Measurements from ENCODE around the gene ATPAF1. TPM values are rescaled to one million over a fixed set of nuclear protein-coding genes. Genes with fewer than 3 reads are reported as not detected.
A peak's percentile ranks its signal among the peaks of the same experiment; 100 is the strongest.

The ATPAF1 gene
- total and polyA plus RNA-seq, 5 experiments from 2014 or later = 27.8 to 68.0 (median 66.4) TPM

- DNase-seq (no peak), ATAC-seq (no peak)
- Mint-ChIP-seq H3K36me3 (peaks cover 4 to 61% (median 19%) of the 10 kb centered on the region in 3 donors), H3K27me3 (no peaks in the 10 kb centered on the region), H3K4me3 (no peak overlapping the region), H3K27ac (no peak overlapping the region), H3K9me3 (no peaks in the 10 kb centered on the region), H3K4me1 (peaks cover 0 to 8% (median 0%) of the 10 kb centered on the region in 4 donors)
- POLR2A ChIA-PET = no interaction called here
Observed at GRCh38 chr1:46643368-46643775, 24.8 kb downstream of the ATPAF1 start.

DNA sequence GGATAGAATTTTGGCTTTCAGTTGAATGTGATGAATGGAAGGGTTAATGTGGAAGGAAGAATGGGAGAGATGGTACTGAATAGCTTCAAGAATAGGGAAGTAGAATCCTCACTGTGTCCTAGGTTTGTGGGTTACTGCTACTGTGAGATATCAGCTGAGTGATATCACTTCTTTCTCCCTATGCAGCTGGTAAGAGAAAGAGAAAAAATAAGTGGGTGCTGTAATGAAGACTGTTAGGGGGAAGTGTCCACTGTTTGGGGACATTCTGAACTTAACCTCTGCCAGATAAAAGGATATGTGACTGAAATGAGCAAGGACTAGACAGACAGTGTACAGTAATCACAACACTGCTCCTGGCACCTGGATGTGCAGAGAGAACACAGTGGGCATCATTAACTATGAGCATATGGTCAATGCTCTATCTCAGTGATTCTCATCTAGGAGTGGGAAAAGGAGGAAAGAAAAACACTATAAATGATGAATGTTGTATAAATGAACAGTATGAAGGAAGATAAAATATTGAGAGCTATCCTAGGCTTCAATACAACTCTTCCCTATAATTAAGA is 26.0 kb downstream of the ATPAF1 start:
- Mint-ChIP-seq H3K4me1 (peaks cover 0 to 8% (median 0%) of the 10 kb centered on the region in 4 donors), H3K36me3 (peaks cover 0 to 60% (median 14%) of the 10 kb centered on the region in 3 donors), H3K9me3 (no peaks in the 10 kb centered on the region), H3K27me3 (no peaks in the 10 kb centered on the region), H3K4me3 (no peak overlapping the region), H3K27ac (peak overlapping the region in 1 of 10 donors; percentile 39)
- ATAC-seq (no peak), DNase-seq (no peak)
- POLR2A ChIA-PET = no interaction called here

GRCh38 chr1:46639547-46639946 is 28.6 kb downstream of the ATPAF1 start:
- no peaks in the 10 kb centered on the region for H3K27me3 Mint-ChIP-seq
- H3K9me3 Mint-ChIP-seq = no peaks in the 10 kb centered on the region
- DNase-seq (no peak), ATAC-seq (no peak)
- H3K27ac Mint-ChIP-seq = peak overlapping the region in 1 of 10 donors; percentile 10
- no peak overlapping the region for H3K4me3 Mint-ChIP-seq
- POLR2A ChIA-PET = no interaction called here
- peaks cover 0 to 67% (median 17%) of the 10 kb centered on the region in 3 donors for H3K36me3 Mint-ChIP-seq
- peaks cover 0 to 8% (median 0%) of the 10 kb centered on the region in 4 donors for H3K4me1 Mint-ChIP-seq

DNA sequence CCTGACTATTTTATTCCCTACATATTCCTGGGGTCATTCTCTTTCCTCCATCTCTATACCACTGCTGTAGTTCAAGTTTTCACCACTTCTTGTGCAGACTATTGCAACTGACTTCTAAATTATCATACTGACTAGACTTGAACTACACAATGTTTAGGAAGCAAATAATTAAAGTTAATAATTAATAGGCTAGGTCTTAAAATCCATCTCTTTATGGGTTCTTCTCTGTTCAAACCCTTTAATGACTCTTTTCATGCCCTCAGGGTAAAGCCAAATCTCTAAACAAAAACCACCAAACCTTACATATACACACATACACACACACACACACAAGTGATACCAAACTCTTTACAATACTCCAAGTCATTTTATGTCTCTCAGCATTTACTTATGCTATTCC is 29.2 kb downstream of the ATPAF1 start:
- peaks cover 0 to 8% (median 0%) of the 10 kb centered on the region in 4 donors for H3K4me1 Mint-ChIP-seq
- no peaks in the 10 kb centered on the region for H3K27me3 Mint-ChIP-seq
- POLR2A ChIA-PET = no interaction called here
- H3K36me3 Mint-ChIP-seq = peaks cover 0 to 73% (median 23%) of the 10 kb centered on the region in 3 donors
- no peak overlapping the region for H3K4me3 Mint-ChIP-seq
- DNase-seq (no peak), ATAC-seq (no peak)
- H3K27ac Mint-ChIP-seq = peak overlapping the region in 2 of 10 donors; percentile 10 to 41
- no peaks in the 10 kb centered on the region for H3K9me3 Mint-ChIP-seq

- POLR2A ChIA-PET = interaction anchor here (0.6 kb wide), 1 partner anchor 18 kb away, joined by 3 read pairs; no protein-coding TSS in a partner anchor
- no peak for DNase-seq
- H3K9me3 Mint-ChIP-seq = no peaks in the 10 kb centered on the region
- H3K27me3 Mint-ChIP-seq = no peaks in the 10 kb centered on the region
- H3K4me1 Mint-ChIP-seq = peaks cover 0 to 8% (median 0%) of the 10 kb centered on the region in 4 donors
- H3K27ac Mint-ChIP-seq = peak overlapping the region in 3 of 10 donors; percentile 6 to 62 (median 37)
- H3K4me3 Mint-ChIP-seq = no peak overlapping the region
- peaks cover 0 to 74% (median 21%) of the 10 kb centered on the region in 3 donors for H3K36me3 Mint-ChIP-seq
- ATAC-seq = no peak
Observed at GRCh38 chr1:46637444-46638083, 30.6 kb downstream of the ATPAF1 start.

DNA sequence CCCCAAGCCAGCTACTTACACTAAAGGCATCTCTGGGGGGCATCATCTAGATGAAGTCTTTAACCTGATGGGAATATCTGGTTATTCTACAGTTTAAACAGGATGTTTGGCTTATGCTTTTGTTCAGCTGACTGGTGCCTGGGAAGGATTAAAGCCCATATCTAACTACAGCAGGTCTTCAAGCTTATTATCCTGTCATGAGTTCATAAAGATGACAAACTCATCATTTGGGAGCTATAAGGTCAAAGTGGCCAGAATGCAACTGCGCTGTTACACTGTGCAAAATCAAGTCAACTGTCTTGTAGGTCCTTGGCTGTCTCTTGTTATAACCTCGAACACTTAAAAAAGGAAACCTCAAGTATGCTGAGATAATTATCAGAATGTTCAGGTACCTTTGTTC is 33.0 kb downstream of the ATPAF1 start:
- POLR2A ChIA-PET = no interaction called here
- H3K4me1 Mint-ChIP-seq = peaks cover 0 to 2% (median 0%) of the 10 kb centered on the region in 4 donors
- no peaks in the 10 kb centered on the region for H3K9me3 Mint-ChIP-seq
- H3K4me3 Mint-ChIP-seq = no peak overlapping the region
- DNase-seq = no peak
- H3K36me3 Mint-ChIP-seq = peaks cover 0 to 70% (median 20%) of the 10 kb centered on the region in 3 donors
- H3K27ac Mint-ChIP-seq = peak overlapping the region in 1 of 10 donors; percentile 65
- ATAC-seq = no peak
- H3K27me3 Mint-ChIP-seq = no peaks in the 10 kb centered on the region

- POLR2A ChIA-PET = interaction anchor here (1.3 kb wide), 1 partner anchor 27 kb away, joined by 4 read pairs; no protein-coding TSS in a partner anchor
- ATAC-seq (no peak), DNase-seq (no peak)
- peaks cover 0 to 1% (median 0%) of the 10 kb centered on the region in 4 donors for H3K4me1 Mint-ChIP-seq
- H3K9me3 Mint-ChIP-seq = no peaks in the 10 kb centered on the region
- H3K4me3 Mint-ChIP-seq = no peak overlapping the region
- H3K36me3 Mint-ChIP-seq = peaks cover 0 to 49% (median 20%) of the 10 kb centered on the region in 3 donors
- H3K27ac Mint-ChIP-seq = no peak overlapping the region
- H3K27me3 Mint-ChIP-seq = no peaks in the 10 kb centered on the region
Observed at GRCh38 chr1:46630719-46631118, 37.4 kb downstream of the ATPAF1 start.

DNA sequence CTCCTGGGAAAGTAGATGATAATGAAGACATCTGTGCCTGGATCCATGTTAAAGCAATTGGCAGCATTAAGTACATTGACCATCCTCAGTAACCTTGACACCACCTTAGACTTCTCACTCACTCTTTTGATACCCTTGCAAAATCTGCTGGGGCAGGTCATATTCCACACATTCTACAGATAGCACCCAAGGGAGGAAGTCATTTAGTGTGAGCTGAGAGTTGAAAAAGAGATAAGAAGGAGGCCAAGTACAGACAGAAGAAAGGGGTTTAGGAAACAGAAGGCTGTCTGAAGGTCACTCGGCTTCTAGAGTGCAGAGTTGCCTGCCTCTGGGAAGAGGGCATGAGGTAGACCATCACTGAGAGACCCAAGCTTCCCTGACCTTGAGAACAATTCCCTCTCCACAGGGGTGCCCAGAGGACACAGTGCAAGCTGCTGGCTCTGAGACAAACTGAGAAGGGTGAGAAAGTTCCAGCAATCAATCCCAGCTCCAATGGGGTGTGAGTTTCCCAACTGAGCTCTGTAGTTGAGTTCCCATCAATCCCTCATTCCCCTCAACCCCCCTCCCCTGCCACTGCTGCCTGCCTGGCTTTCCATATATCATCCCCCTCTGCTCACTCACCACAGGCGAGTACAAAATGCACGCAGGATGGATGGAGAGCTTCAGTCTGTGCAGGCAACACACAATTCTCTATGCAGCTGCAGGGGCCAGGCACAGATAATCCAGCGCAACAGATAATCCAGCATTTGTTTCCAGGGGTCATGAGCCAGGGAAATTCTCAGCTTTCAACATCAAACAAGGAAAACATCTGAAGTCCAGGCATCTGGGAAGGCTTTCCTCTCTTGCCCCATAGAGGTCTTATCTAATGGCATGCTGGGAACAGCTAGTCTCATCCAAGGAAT is 44.2 kb downstream of the ATPAF1 start:
- H3K9me3 Mint-ChIP-seq = no peaks in the 10 kb centered on the region
- H3K27ac Mint-ChIP-seq = no peak overlapping the region

GRCh38 chr1:46622344-46622743 is 45.8 kb downstream of the ATPAF1 start:
- H3K4me1 Mint-ChIP-seq = peaks cover 2 to 20% (median 3%) of the 10 kb centered on the region in 4 donors
- POLR2A ChIA-PET = no interaction called here
- H3K36me3 Mint-ChIP-seq = no peaks in the 10 kb centered on the region
- DNase-seq (no peak), ATAC-seq (no peak)
- no peak overlapping the region for H3K4me3 Mint-ChIP-seq
- no peaks in the 10 kb centered on the region for H3K9me3 Mint-ChIP-seq
- H3K27ac Mint-ChIP-seq = no peak overlapping the region
- no peaks in the 10 kb centered on the region for H3K27me3 Mint-ChIP-seq

More for the DNA sequence above, 44.2 kb downstream of the ATPAF1 start:
- ATAC-seq (no peak), DNase-seq (no peak)
- H3K4me3 Mint-ChIP-seq = no peak overlapping the region
- POLR2A ChIA-PET = no interaction called here
- peaks cover 0 to 7% (median under 1%) of the 10 kb centered on the region in 4 donors for H3K4me1 Mint-ChIP-seq
- H3K36me3 Mint-ChIP-seq = peaks cover 0 to 5% (median 0%) of the 10 kb centered on the region in 3 donors
- H3K27me3 Mint-ChIP-seq = no peaks in the 10 kb centered on the region

DNA sequence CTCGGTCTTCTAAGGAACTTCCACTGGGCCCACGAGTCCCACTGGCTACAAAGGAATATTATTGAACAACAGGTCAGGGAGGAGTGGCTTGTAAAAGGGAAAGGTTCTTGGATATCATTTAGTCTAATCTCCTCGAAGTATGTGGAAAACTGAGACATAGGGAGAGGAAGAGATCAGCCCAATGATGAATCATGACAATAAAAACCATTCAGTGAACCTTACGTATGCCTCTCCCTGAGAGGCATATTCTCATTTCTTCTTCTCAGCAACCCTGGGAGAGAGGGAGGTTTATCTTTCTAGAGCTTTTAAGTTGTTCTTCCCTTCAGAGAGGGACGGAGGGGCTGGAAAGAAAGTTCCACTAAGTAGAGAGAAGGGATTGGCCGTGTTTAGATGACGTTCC is 46.2 kb downstream of the ATPAF1 start:
- Mint-ChIP-seq H3K27me3 (no peaks in the 10 kb centered on the region), H3K9me3 (no peaks in the 10 kb centered on the region), H3K4me1 (peaks cover 5 to 24% (median 7%) of the 10 kb centered on the region in 4 donors), H3K36me3 (no peaks in the 10 kb centered on the region), H3K4me3 (no peak overlapping the region), H3K27ac (no peak overlapping the region)
- ATAC-seq (no peak), DNase-seq (no peak)
- POLR2A ChIA-PET = no interaction called here

GRCh38 chr1:46619656-46620258 is 48.4 kb downstream of the ATPAF1 start:
- peaks cover 13 to 41% (median 23%) of the 10 kb centered on the region in 4 donors for H3K4me1 Mint-ChIP-seq
- ATAC-seq (no peak), DNase-seq (no peak)
- H3K36me3 Mint-ChIP-seq = no peaks in the 10 kb centered on the region
- no peaks in the 10 kb centered on the region for H3K9me3 Mint-ChIP-seq
- H3K27ac Mint-ChIP-seq = no peak overlapping the region
- POLR2A ChIA-PET = interaction anchor here (0.6 to 8.3 kb wide), 2 partner anchors 15 to 18 kb away, joined by 3 to 122 read pairs; partner anchors contain the start of gene MKNK1
- no peaks in the 10 kb centered on the region for H3K27me3 Mint-ChIP-seq
- H3K4me3 Mint-ChIP-seq = peak overlapping the region in 1 of 10 donors; percentile 20

GRCh38 chr1:46618754-46619415 is 49.3 kb downstream of the ATPAF1 start:
- Mint-ChIP-seq H3K27me3 (no peaks in the 10 kb centered on the region), H3K27ac (peak overlapping the region in 1 of 10 donors; percentile 8), H3K4me3 (peak overlapping the region in 2 of 10 donors; percentile 16 to 27)

More at GRCh38 chr1:46618754-46619415, 49.3 kb downstream of the ATPAF1 start:
- no peak for DNase-seq
- POLR2A ChIA-PET = interaction anchor here (0.6 to 8.3 kb wide), 2 partner anchors 14 to 19 kb away, joined by 3 to 122 read pairs; partner anchors contain the start of gene MKNK1
- ATAC-seq = no peak
- no peaks in the 10 kb centered on the region for H3K36me3 Mint-ChIP-seq
- peaks cover 13 to 50% (median 29%) of the 10 kb centered on the region in 4 donors for H3K4me1 Mint-ChIP-seq
- no peaks in the 10 kb centered on the region for H3K9me3 Mint-ChIP-seq
